SJSA1 (cell line): ENCODE data around the gene CCSER1. TPM values are rescaled to one million over a fixed set of nuclear protein-coding genes. Genes with fewer than 3 reads are reported as not detected.
"Not testable (repeated sequence)": the region's sequence is repeated elsewhere in the genome, so short reads cannot be mapped to it uniquely, and the experiment has no call there.

Source experiments
- DNase-seq, 2 experiments: peaks; one replicate each; pipeline ENCODE4 v3.0.0-alpha.2; 2015 to 2020; ENCODE audit warnings: low spot score in 2 of 2, low read depth in 1 of 2
- H3K27ac ChIP-seq: fragments of 250-450 bp; sonication (Bioruptor Pico); 2 replicates; pipeline ENCODE4 v1.5.1; 2020; ENCODE audit warnings: mild to moderate bottlenecking, moderate library complexity
- H3K27me3 ChIP-seq: fragments of 250-450 bp; sonication (Bioruptor Pico); replicated peaks from 2 replicates; pipeline ENCODE4 v1.5.1; 2020; ENCODE audit warnings: mild to moderate bottlenecking, moderate library complexity
- H3K36me3 ChIP-seq: fragments of 250-450 bp; sonication (Bioruptor Pico); 2 replicates; pipeline ENCODE4 v1.5.1; 2020; ENCODE audit warnings: mild to moderate bottlenecking
- H3K4me1 ChIP-seq: fragments of 250-450 bp; sonication (Bioruptor Pico); replicated peaks from 2 replicates; pipeline ENCODE4 v1.6.1; 2021; ENCODE audit warnings: mild to moderate bottlenecking
- H3K4me3 ChIP-seq: fragments of 250-450 bp; sonication (Bioruptor Pico); 2 replicates; pipeline ENCODE4 v1.5.1; 2020; ENCODE audit warnings: mild to moderate bottlenecking
- H3K9me3 ChIP-seq: fragments of 250-450 bp; sonication (Bioruptor Pico); replicated peaks from 2 replicates; pipeline ENCODE4 v1.5.1; 2020; ENCODE audit warnings: mild to moderate bottlenecking
- total RNA-seq: library from RNA; depleted of rRNA; stranded (reverse); fragments of >200 nt; shearing (Covaris generic); gene quantifications from 2 replicates; pipeline ENCODE4 v1.2.3, GENCODE V29; 2014

The CCSER1 gene
- total RNA-seq, 1 experiment from 2014 or later = not detected

GRCh38 chr4:90425893-90426292 lies 298.7 kb downstream of the CCSER1 start:
- DNase-seq = no peak
- Histone ChIP-seq H3K4me1 (no peaks in the 10 kb centered on the region), H3K27ac (no peak overlapping the region), H3K4me3 (no peak overlapping the region), H3K36me3 (no peaks in the 10 kb centered on the region), H3K9me3 (no peaks in the 10 kb centered on the region), H3K27me3 (no peaks in the 10 kb centered on the region)

GRCh38 chr4:90438522-90438921 lies 311.3 kb downstream of the CCSER1 start:
- no peak for DNase-seq
- H3K4me3 ChIP-seq = no peak overlapping the region
- no peaks in the 10 kb centered on the region for H3K4me1 ChIP-seq
- H3K27ac ChIP-seq = no peak overlapping the region
- H3K36me3 ChIP-seq = no peaks in the 10 kb centered on the region
- no peaks in the 10 kb centered on the region for H3K9me3 ChIP-seq
- no peaks in the 10 kb centered on the region for H3K27me3 ChIP-seq

- no peaks in the 10 kb centered on the region for H3K4me1 ChIP-seq
- H3K27ac ChIP-seq = no peak overlapping the region
- no peaks in the 10 kb centered on the region for H3K27me3 ChIP-seq
- DNase-seq = no peak
- H3K4me3 ChIP-seq = no peak overlapping the region
- H3K36me3 ChIP-seq = no peaks in the 10 kb centered on the region
- H3K9me3 ChIP-seq = no peaks in the 10 kb centered on the region
Observed at GRCh38 chr4:90441770-90442169, 314.6 kb downstream of the CCSER1 start.

GRCh38 chr4:90442619-90443018 lies 315.4 kb downstream of the CCSER1 start:
- DNase-seq = no peak
- Histone ChIP-seq H3K27me3 (no peaks in the 10 kb centered on the region), H3K9me3 (no peaks in the 10 kb centered on the region), H3K27ac (no peak overlapping the region), H3K36me3 (no peaks in the 10 kb centered on the region), H3K4me3 (no peak overlapping the region), H3K4me1 (no peaks in the 10 kb centered on the region)

GRCh38 chr4:90443231-90443630 lies 316.0 kb downstream of the CCSER1 start:
- Histone ChIP-seq H3K4me1 (no peaks in the 10 kb centered on the region), H3K36me3 (no peaks in the 10 kb centered on the region), H3K4me3 (no peak overlapping the region), H3K27me3 (no peaks in the 10 kb centered on the region), H3K9me3 (no peaks in the 10 kb centered on the region), H3K27ac (no peak overlapping the region)
- DNase-seq = no peak

GRCh38 chr4:90444904-90445303 lies 317.7 kb downstream of the CCSER1 start:
- Histone ChIP-seq H3K9me3 (no peaks in the 10 kb centered on the region), H3K4me3 (no peak overlapping the region), H3K36me3 (no peaks in the 10 kb centered on the region), H3K27ac (no peak overlapping the region), H3K27me3 (no peaks in the 10 kb centered on the region), H3K4me1 (no peaks in the 10 kb centered on the region)
- no peak for DNase-seq

- Histone ChIP-seq H3K9me3 (no peaks in the 10 kb centered on the region), H3K36me3 (no peaks in the 10 kb centered on the region), H3K27me3 (no peaks in the 10 kb centered on the region), H3K27ac (no peak overlapping the region), H3K4me3 (no peak overlapping the region), H3K4me1 (no peaks in the 10 kb centered on the region)
- DNase-seq = no peak
Observed at GRCh38 chr4:90445380-90445779, 318.2 kb downstream of the CCSER1 start.

- H3K27me3 ChIP-seq = no peaks in the 10 kb centered on the region
- DNase-seq = no peak
- H3K36me3 ChIP-seq = no peaks in the 10 kb centered on the region
- H3K4me1 ChIP-seq = no peaks in the 10 kb centered on the region
- H3K4me3 ChIP-seq = no peak overlapping the region
- H3K27ac ChIP-seq = no peak overlapping the region
- no peaks in the 10 kb centered on the region for H3K9me3 ChIP-seq
Observed at GRCh38 chr4:90449626-90450025, 322.4 kb downstream of the CCSER1 start.

- DNase-seq = no peak
- Histone ChIP-seq H3K36me3 (no peaks in the 10 kb centered on the region), H3K9me3 (no peaks in the 10 kb centered on the region)
Observed at GRCh38 chr4:90456891-90457290, 329.7 kb downstream of the CCSER1 start.

GRCh38 chr4:90457817-90458216 lies 330.6 kb downstream of the CCSER1 start:
- Histone ChIP-seq H3K27ac (no peak overlapping the region), H3K9me3 (no peaks in the 10 kb centered on the region), H3K4me3 (no peak overlapping the region), H3K27me3 (no peaks in the 10 kb centered on the region), H3K4me1 (no peaks in the 10 kb centered on the region), H3K36me3 (no peaks in the 10 kb centered on the region)
- no peak for DNase-seq

More at GRCh38 chr4:90456891-90457290, 329.7 kb downstream of the CCSER1 start:
- H3K4me1 ChIP-seq = no peaks in the 10 kb centered on the region
- H3K27me3 ChIP-seq = no peaks in the 10 kb centered on the region
- H3K4me3 ChIP-seq = no peak overlapping the region
- H3K27ac ChIP-seq = no peak overlapping the region

- Histone ChIP-seq H3K27ac (no peak overlapping the region), H3K4me3 (no peak overlapping the region), H3K27me3 (no peaks in the 10 kb centered on the region), H3K36me3 (no peaks in the 10 kb centered on the region), H3K9me3 (no peaks in the 10 kb centered on the region), H3K4me1 (no peaks in the 10 kb centered on the region)
- no peak for DNase-seq
Observed at GRCh38 chr4:90458576-90458975, 331.4 kb downstream of the CCSER1 start.

GRCh38 chr4:90474484-90474883 lies 347.3 kb downstream of the CCSER1 start:
- DNase-seq = no peak
- Histone ChIP-seq H3K9me3 (no peaks in the 10 kb centered on the region), H3K27ac (no peak overlapping the region), H3K4me3 (no peak overlapping the region), H3K4me1 (no peaks in the 10 kb centered on the region), H3K27me3 (no peaks in the 10 kb centered on the region), H3K36me3 (no peaks in the 10 kb centered on the region)

- no peak for DNase-seq
- Histone ChIP-seq H3K27me3 (no peaks in the 10 kb centered on the region), H3K36me3 (no peaks in the 10 kb centered on the region), H3K4me3 (no peak overlapping the region), H3K4me1 (no peaks in the 10 kb centered on the region), H3K27ac (no peak overlapping the region), H3K9me3 (no peaks in the 10 kb centered on the region)
Observed at GRCh38 chr4:90476019-90476418, 348.8 kb downstream of the CCSER1 start.

GRCh38 chr4:90476586-90476985 lies 349.4 kb downstream of the CCSER1 start:
- no peak overlapping the region for H3K27ac ChIP-seq
- no peaks in the 10 kb centered on the region for H3K36me3 ChIP-seq
- no peaks in the 10 kb centered on the region for H3K9me3 ChIP-seq
- H3K4me1 ChIP-seq = no peaks in the 10 kb centered on the region
- no peaks in the 10 kb centered on the region for H3K27me3 ChIP-seq
- no peak for DNase-seq
- no peak overlapping the region for H3K4me3 ChIP-seq

- H3K9me3 ChIP-seq, DNase-seq, H3K27ac ChIP-seq, H3K36me3 ChIP-seq, H3K4me3 ChIP-seq, H3K4me1 ChIP-seq, H3K27me3 ChIP-seq: not testable (repeated sequence)
Observed at GRCh38 chr4:90484894-90485293, 357.7 kb downstream of the CCSER1 start.
